Glutamatergic neuron (in vitro differentiated cells): ENCODE measurements around the gene PRXL2B. TPM values are rescaled to one million over a fixed set of nuclear protein-coding genes. Genes with fewer than 3 reads are reported as not detected.
A peak's percentile ranks its signal among the peaks of the same experiment; 100 is the strongest.

Source experiments
- DNase-seq: peaks from one replicate; pipeline ENCODE4 v3.0.0; 2022
- H3K27ac Mint-ChIP-seq: one replicate; pipeline ENCODE4 v1.8.0; 2020; ENCODE audit warnings: mild to moderate bottlenecking, mixed read lengths, inconsistent platforms; ENCODE audit not compliant: unreplicated experiment
- H3K27me3 Mint-ChIP-seq: one replicate; pipeline ENCODE4 v1.8.0; 2020; ENCODE audit warnings: mild to moderate bottlenecking, moderate library complexity, mixed read lengths, inconsistent platforms; ENCODE audit not compliant: unreplicated experiment
- H3K36me3 Mint-ChIP-seq: one replicate; pipeline ENCODE4 v1.8.0; 2020; ENCODE audit warnings: mild to moderate bottlenecking, mixed read lengths, inconsistent platforms; ENCODE audit not compliant: unreplicated experiment
- H3K4me1 Mint-ChIP-seq: one replicate; pipeline ENCODE4 v1.8.0; 2020; ENCODE audit warnings: mild to moderate bottlenecking, low read depth, mixed read lengths, inconsistent platforms; ENCODE audit not compliant: unreplicated experiment
- H3K4me3 Mint-ChIP-seq: one replicate; pipeline ENCODE4 v1.8.0; 2020; ENCODE audit warnings: mild to moderate bottlenecking, mixed read lengths, inconsistent platforms; ENCODE audit not compliant: unreplicated experiment
- H3K9me3 Mint-ChIP-seq: one replicate; pipeline ENCODE4 v1.8.0; 2020; ENCODE audit warnings: mild to moderate bottlenecking, moderate library complexity, mixed read lengths, inconsistent platforms; ENCODE audit not compliant: unreplicated experiment
- total RNA-seq: library from RNA; stranded (reverse); fragmentation: NEBNext Ultra II Directional; extraction: Animal tissue kit (Norgen Biotek cat#: 25700); gene quantifications from one replicate; pipeline ENCODE4 v1.2.1, GENCODE V29; 2021; ENCODE audit not compliant: unreplicated experiment
- TF ChIP-seq, protein P1 (sequence below): fragments of 200-600 bp; sonication (generic); IDR thresholded peaks from one replicate; pipeline ENCODE4 v1.5.0; 2021; ENCODE audit not compliant: partially characterized antibody, unreplicated experiment

Gene PRXL2B
- total RNA-seq, 1 donor from 2014 or later: 46.1 TPM

DNA sequence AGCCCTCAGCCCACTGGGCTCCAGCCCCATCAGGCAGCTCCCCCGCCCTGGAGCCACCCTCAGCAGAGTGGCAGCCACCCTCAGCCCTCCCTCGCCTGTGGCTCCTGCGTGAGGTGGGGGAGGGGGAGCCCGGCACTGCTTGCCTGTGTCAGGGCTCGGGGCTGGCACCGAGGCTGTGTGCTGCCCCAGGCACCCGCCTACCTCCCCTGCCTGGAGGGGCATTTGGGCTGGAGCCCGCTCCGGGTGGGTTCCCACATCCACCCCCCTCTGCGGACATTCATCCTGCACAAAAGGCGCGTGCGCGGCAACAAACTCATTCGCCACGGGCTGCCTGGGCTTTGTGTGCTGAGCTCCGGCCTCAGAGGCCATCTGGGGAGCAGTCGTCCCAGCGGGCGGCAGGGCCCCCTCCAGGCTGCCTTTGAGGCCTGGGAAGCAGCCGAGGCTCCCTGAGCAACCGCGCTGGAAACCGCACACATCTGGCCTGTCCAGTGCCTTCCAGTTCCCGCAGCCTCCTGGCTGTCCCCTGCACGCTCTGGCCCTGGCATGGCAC, 43.0 kb upstream of the PRXL2B start:
- Mint-ChIP-seq H3K36me3 (no peaks in the 10 kb centered on the region), H3K4me1 (peaks cover 5% of the 10 kb centered on the region), H3K27me3 (peaks cover 5% of the 10 kb centered on the region), H3K9me3 (peaks cover 2% of the 10 kb centered on the region), H3K27ac (no peak overlapping the region), H3K4me3 (no peak overlapping the region)
- peak; percentile 66 for DNase-seq
- TF ChIP-seq, protein P1, sequence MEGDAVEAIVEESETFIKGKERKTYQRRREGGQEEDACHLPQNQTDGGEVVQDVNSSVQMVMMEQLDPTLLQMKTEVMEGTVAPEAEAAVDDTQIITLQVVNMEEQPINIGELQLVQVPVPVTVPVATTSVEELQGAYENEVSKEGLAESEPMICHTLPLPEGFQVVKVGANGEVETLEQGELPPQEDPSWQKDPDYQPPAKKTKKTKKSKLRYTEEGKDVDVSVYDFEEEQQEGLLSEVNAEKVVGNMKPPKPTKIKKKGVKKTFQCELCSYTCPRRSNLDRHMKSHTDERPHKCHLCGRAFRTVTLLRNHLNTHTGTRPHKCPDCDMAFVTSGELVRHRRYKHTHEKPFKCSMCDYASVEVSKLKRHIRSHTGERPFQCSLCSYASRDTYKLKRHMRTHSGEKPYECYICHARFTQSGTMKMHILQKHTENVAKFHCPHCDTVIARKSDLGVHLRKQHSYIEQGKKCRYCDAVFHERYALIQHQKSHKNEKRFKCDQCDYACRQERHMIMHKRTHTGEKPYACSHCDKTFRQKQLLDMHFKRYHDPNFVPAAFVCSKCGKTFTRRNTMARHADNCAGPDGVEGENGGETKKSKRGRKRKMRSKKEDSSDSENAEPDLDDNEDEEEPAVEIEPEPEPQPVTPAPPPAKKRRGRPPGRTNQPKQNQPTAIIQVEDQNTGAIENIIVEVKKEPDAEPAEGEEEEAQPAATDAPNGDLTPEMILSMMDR: no peak

- no peak overlapping the region for H3K4me3 Mint-ChIP-seq
- TF ChIP-seq, protein P1: no peak
- no peak for DNase-seq
- peak overlapping the region; percentile 70 for H3K27ac Mint-ChIP-seq
- H3K9me3 Mint-ChIP-seq: peaks cover 2% of the 10 kb centered on the region
- H3K4me1 Mint-ChIP-seq: peaks cover 6% of the 10 kb centered on the region
- peaks cover 5% of the 10 kb centered on the region for H3K27me3 Mint-ChIP-seq
- H3K36me3 Mint-ChIP-seq: no peaks in the 10 kb centered on the region
Measured at GRCh38 chr1:2544093-2544874, 42.3 kb upstream of the PRXL2B start.

- H3K27ac Mint-ChIP-seq: peak overlapping the region; percentile 70
- H3K36me3 Mint-ChIP-seq: no peaks in the 10 kb centered on the region
- peaks cover 2% of the 10 kb centered on the region for H3K9me3 Mint-ChIP-seq
- TF ChIP-seq, protein P1: no peak
- H3K4me1 Mint-ChIP-seq: peaks cover 9% of the 10 kb centered on the region
- H3K4me3 Mint-ChIP-seq: peak overlapping the region; percentile 7
- DNase-seq: peak; percentile 52
- peaks cover 5% of the 10 kb centered on the region for H3K27me3 Mint-ChIP-seq
Measured at GRCh38 chr1:2544875-2545640, 41.5 kb upstream of the PRXL2B start.

GRCh38 chr1:2545754-2546514, 40.6 kb upstream of the PRXL2B start:
- TF ChIP-seq, protein P1: no peak
- H3K4me3 Mint-ChIP-seq: no peak overlapping the region
- peaks cover 2% of the 10 kb centered on the region for H3K9me3 Mint-ChIP-seq

More at GRCh38 chr1:2545754-2546514, 40.6 kb upstream of the PRXL2B start:
- DNase-seq: peak; percentile 93
- H3K4me1 Mint-ChIP-seq: peaks cover 13% of the 10 kb centered on the region
- no peak overlapping the region for H3K27ac Mint-ChIP-seq
- peaks cover 5% of the 10 kb centered on the region for H3K27me3 Mint-ChIP-seq
- H3K36me3 Mint-ChIP-seq: no peaks in the 10 kb centered on the region
